HEK293T (cell line): ENCODE measurements around the gene NAALADL2.

Source experiments
- CTCF ChIA-PET: fragments of 350-600 bp; formaldehyde crosslinking; extraction: SDS; loops from one replicate; lab custom pipeline; 2021; ENCODE audit warnings: antibody characterized with exemption, inconsistent platforms; lab: Yijun Ruan, JAX
- POLR2A ChIA-PET: fragments of 350-600 bp; formaldehyde crosslinking; extraction: SDS; loops from one replicate; lab custom pipeline; 2020; ENCODE audit warnings: antibody characterized with exemption, inconsistent platforms; lab: Yijun Ruan, JAX
- DNase-seq: peaks from one replicate; pipeline ENCODE4 v3.0.0; 2012; ENCODE audit warnings: mixed read lengths; ENCODE audit errors: extremely low spot score
- ARNT ChIP-seq: fragments of 450-650 bp; IDR thresholded peaks from 2 replicates; pipeline ENCODE4 v1.6.1; 2017; ENCODE audit warnings: mild to moderate bottlenecking
- BHLHE40 ChIP-seq: fragments of 450-650 bp; IDR thresholded peaks from 2 replicates; pipeline ENCODE4 v1.6.1; 2016; ENCODE audit warnings: mild to moderate bottlenecking, moderate library complexity, borderline replicate concordance
- CTBP1 ChIP-seq: fragments of 450-650 bp; IDR thresholded peaks from 2 replicates; pipeline ENCODE4 v1.6.1; 2016; ENCODE audit warnings: borderline replicate concordance
- ELF4 ChIP-seq: fragments of 450-650 bp; IDR thresholded peaks from 2 replicates; pipeline ENCODE4 v1.6.1; 2017; ENCODE audit warnings: antibody characterized with exemption
- FOXA1 ChIP-seq: fragments of 450-650 bp; IDR thresholded peaks from 2 replicates; pipeline ENCODE4 v1.6.1; 2016; ENCODE audit warnings: mild to moderate bottlenecking
- FOXK2 ChIP-seq: fragments of 450-650 bp; IDR thresholded peaks from 2 replicates; pipeline ENCODE4 v1.6.1; 2016; ENCODE audit warnings: mild to moderate bottlenecking
- FOXM1 ChIP-seq: fragments of 450-650 bp; IDR thresholded peaks from 2 replicates; pipeline ENCODE4 v1.6.1; 2017; ENCODE audit warnings: mild to moderate bottlenecking, borderline replicate concordance
- HDGF ChIP-seq: fragments of 450-650 bp; IDR thresholded peaks from 2 replicates; pipeline ENCODE4 v1.6.1; 2017; ENCODE audit warnings: antibody characterized with exemption, borderline replicate concordance
- L3MBTL2 ChIP-seq: fragments of 450-650 bp; conservative IDR thresholded peaks from 2 replicates; pipeline ENCODE4 v1.6.1; 2016; ENCODE audit warnings: mild to moderate bottlenecking
- LEF1 ChIP-seq: fragments of 450-650 bp; IDR thresholded peaks from 2 replicates; pipeline ENCODE4 v1.6.1; 2017; ENCODE audit warnings: mild to moderate bottlenecking, borderline replicate concordance
- NFRKB ChIP-seq: fragments of 450-650 bp; IDR thresholded peaks from 2 replicates; pipeline ENCODE4 v1.6.1; 2016; ENCODE audit warnings: mild to moderate bottlenecking, moderate library complexity
- SP1 ChIP-seq: fragments of 450-650 bp; IDR thresholded peaks from 2 replicates; pipeline ENCODE4 v1.6.1; 2017
- SUZ12 ChIP-seq: fragments of 450-650 bp; IDR thresholded peaks from 2 replicates; pipeline ENCODE4 v1.6.1; 2016; ENCODE audit warnings: mild to moderate bottlenecking
- TARDBP ChIP-seq: fragments of 450-650 bp; IDR thresholded peaks from 2 replicates; pipeline ENCODE4 v1.6.1; 2016
- ZNF384 ChIP-seq: fragments of 450-650 bp; IDR thresholded peaks from 2 replicates; pipeline ENCODE4 v1.6.1; 2016
- TF ChIP-seq, protein P1 (sequence below): fragments of 450-650 bp; IDR thresholded peaks from 2 replicates; pipeline ENCODE4 v1.6.1; 2016

Gene NAALADL2

DNA sequence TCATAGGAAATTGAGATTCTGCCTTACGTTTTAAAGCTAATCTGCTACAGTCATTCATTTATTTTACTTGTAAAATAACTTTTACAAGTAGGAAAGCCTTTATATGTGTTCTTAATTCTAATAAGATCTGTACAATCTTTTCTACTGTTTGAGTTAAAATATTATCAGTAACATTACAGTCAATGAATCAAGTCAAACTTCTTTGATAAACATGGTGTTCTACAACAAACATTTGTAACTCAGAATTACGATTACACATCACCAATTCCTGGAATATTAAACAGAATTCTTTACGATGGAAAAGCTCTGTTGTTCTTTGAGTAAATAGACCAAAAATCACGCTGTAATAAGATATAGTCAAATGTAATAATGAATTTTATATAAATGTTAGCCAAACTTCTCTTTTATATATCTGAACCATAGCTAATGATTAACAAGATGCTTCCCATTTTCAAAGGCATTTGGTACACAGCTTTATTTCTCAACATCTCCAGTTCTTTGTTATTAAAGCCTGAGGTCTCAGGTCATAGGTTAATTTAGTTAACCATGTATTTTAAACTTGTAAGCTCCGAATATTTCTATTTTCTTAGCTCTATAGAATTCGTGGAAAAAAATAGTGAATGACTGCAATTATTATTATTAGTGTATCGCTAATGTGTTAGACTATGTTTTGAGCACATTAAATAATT lies 232.4 kb downstream of the NAALADL2 start:
- TF ChIP-seq SUZ12 (no peak), FOXA1 (no peak), CTBP1 (no peak), LEF1 (no peak), FOXM1 (no peak), ELF4 (no peak), FOXK2 (no peak), HDGF (no peak), L3MBTL2 (no peak), ZNF384 (no peak), BHLHE40 (no peak), SP1 (no peak), TARDBP (no peak), ARNT (no peak), NFRKB (no peak)
- TF ChIP-seq, protein P1, sequence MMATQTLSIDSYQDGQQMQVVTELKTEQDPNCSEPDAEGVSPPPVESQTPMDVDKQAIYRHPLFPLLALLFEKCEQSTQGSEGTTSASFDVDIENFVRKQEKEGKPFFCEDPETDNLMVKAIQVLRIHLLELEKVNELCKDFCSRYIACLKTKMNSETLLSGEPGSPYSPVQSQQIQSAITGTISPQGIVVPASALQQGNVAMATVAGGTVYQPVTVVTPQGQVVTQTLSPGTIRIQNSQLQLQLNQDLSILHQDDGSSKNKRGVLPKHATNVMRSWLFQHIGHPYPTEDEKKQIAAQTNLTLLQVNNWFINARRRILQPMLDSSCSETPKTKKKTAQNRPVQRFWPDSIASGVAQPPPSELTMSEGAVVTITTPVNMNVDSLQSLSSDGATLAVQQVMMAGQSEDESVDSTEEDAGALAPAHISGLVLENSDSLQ, result no peak
- POLR2A ChIA-PET, result no interaction called here
- CTCF ChIA-PET, result no interaction called here

DNA sequence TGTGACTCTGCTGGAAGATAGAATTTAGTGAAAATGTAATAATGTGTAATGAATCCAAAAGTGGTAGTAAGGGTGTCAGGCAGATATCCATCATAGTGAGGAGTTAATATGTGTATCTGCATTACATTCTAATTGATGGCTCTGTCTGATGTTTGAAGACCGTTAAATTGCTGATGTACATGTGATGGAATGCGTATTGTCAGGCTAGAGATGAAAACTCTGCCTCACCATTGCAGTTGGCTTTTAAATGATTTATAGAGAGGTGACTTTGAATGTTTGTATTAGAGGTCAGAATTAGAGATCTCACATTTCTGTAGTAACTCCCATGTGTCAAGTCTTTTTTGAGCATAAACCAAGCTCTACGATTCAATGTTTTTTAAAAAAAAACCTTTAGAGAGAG lies 234.6 kb downstream of the NAALADL2 start:
- DNase-seq, result no peak

More for the DNA sequence above, 232.4 kb downstream of the NAALADL2 start:
- DNase-seq, result no peak

DNA sequence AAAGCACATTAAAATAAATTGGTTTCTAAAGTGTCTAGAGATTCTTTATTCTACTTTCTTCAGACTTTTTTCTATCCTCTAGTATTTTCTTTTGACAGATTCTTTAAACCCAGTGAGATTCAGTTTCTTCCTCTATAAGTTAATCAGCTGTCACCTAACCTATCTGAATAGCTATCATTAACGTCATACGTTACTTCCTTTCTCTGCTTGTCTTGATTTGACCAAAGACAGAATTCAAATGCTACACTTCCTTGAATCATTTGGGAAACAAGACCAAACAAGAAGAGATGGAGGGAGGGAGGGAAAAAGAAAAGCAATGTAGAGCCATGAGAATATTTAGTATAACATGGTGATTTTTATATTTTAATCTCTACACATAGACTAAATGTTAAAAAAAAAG lies 235.2 kb downstream of the NAALADL2 start:
- ChIA-PET CTCF (no interaction called here), POLR2A (no interaction called here)
- DNase-seq, result no peak
- TF ChIP-seq LEF1 (no peak), L3MBTL2 (no peak), HDGF (no peak), FOXA1 (no peak), NFRKB (no peak), BHLHE40 (no peak), ZNF384 (no peak), TARDBP (no peak), CTBP1 (no peak)
- TF ChIP-seq, protein P1, result no peak

More for the DNA sequence above, 234.6 kb downstream of the NAALADL2 start:
- TF ChIP-seq, protein P1, result peak; percentile 82
- no peak for TF ChIP-seq SUZ12
- ChIA-PET CTCF (no interaction called here), POLR2A (no interaction called here)

DNA sequence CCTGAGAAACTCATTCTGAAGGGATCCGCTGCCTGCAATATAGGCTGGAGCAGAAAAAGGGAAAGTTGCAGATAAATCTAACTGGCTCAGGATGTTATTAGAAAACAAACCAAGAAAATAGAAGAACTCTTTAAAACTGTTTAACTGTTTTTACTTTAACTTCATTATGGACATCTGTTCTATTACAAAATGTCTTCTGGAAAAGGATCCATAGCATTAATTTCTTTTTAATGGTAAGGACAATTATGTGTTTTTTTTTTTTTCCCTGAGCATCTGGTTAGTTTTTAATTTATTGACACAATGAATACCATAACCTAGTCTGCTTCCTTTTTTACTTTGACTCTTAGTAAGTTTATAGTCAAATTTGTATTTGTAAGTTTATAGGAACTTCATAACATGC lies 239.5 kb downstream of the NAALADL2 start:
- ChIA-PET CTCF (no interaction called here), POLR2A (no interaction called here)
- no peak for DNase-seq

DNA sequence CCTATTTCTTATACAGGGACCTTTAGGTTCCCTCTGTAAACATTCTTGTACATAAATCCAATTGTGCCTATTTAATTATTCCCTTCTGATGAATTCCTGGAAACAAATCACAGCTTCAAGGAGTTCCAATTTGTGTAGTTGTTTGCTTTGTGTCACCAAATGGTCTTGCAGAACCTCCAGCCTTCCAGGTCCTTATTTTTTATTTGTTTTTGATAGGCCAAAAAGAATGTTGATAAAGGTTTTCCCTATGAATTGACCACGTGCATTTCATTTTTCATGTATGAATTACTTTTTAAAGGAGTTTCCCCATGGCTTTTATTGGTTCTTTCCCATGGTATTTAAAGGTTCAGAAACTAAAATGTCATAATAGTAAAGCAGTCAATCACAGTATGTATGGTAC lies 243.0 kb downstream of the NAALADL2 start:
- ChIA-PET POLR2A (no interaction called here), CTCF (no interaction called here)
- TF ChIP-seq FOXA1 (no peak), FOXK2 (no peak)
- TF ChIP-seq, protein P1, result peak; percentile 19; the same call in 1 of the 2 replicates
- DNase-seq, result no peak

More for the DNA sequence above, 239.5 kb downstream of the NAALADL2 start:
- TF ChIP-seq FOXK2 (no peak), ARNT (no peak), ZNF384 (no peak), LEF1 (no peak), SUZ12 (no peak), FOXM1 (no peak), BHLHE40 (no peak), L3MBTL2 (no peak)
- TF ChIP-seq, protein P1, result no peak

DNA sequence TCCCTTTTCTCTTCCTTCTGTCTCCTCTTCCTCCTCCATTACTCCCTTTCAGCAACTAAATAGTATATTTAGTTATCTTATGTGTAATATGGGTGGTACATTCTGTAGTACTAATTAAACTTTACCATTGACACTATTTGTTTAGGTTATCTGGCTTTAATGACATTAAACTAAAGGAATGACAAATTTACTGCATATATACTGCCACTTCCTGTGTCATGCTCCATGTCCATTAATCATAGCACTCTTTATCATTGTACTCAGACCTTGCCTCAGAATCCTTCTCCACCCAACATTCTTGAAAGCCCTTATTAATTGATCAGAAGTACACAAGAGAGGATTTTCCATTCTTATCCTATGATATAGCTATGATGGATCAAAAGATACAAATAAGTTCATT lies 244.2 kb downstream of the NAALADL2 start:
- ChIA-PET CTCF (no interaction called here), POLR2A (no interaction called here)
- no peak for TF ChIP-seq SUZ12
- TF ChIP-seq, protein P1, result 0 out of 2 replicates have a peak, but pooled peaks have one; percentile 7

More for the DNA sequence above, 244.2 kb downstream of the NAALADL2 start:
- DNase-seq, result no peak
